Fibroblast of gingiva (primary cell): Measurements from ENCODE around the gene SPTAN1.
"Not testable (repeated sequence)": the region's sequence is repeated elsewhere in the genome, so short reads cannot be mapped to it uniquely, and the experiment has no call there.

Experiments used
- DNase-seq: peaks from one replicate; pipeline ENCODE4 v3.0.0-alpha.2; 2011; ENCODE audit warnings: low read depth

The SPTAN1 gene

GRCh38 chr9:128552153-128552743, at the start of gene SPTAN1:
SPTAN1 (plus strand) TSS chr9:128552587; CDS start chr9:128566741, 14,154 bp downstream.
- DNase-seq = peak; percentile 88

- not testable (repeated sequence) for DNase-seq
Measured at GRCh38 chr9:128503415-128503825, 49.0 kb upstream of the SPTAN1 start.

- DNase-seq = no peak
Measured at GRCh38 chr9:128503870-128504269, 48.5 kb upstream of the SPTAN1 start.

- DNase-seq = peak; percentile 87
Measured at GRCh38 chr9:128504485-128505413, 47.6 kb upstream of the SPTAN1 start, which contains the start of gene GLE1. GLE1 (plus strand) TSS chr9:128504719; CDS start chr9:128504806, 87 bp downstream.

- DNase-seq = peak; percentile 38
Measured at GRCh38 chr9:128505414-128505765, 47.0 kb upstream of the SPTAN1 start.

- DNase-seq = not testable (repeated sequence)
Measured at GRCh38 chr9:128505906-128506305, 46.5 kb upstream of the SPTAN1 start.

GRCh38 chr9:128512820-128513219, 39.6 kb upstream of the SPTAN1 start:
- no peak for DNase-seq

GRCh38 chr9:128521956-128522355, 30.4 kb upstream of the SPTAN1 start:
- no peak for DNase-seq

GRCh38 chr9:128523199-128523925, 29.0 kb upstream of the SPTAN1 start:
- DNase-seq = peak; percentile 16

- DNase-seq = no peak
Measured at GRCh38 chr9:128526720-128527119, 25.7 kb upstream of the SPTAN1 start.

- no peak for DNase-seq
Measured at GRCh38 chr9:128528445-128529160, 23.8 kb upstream of the SPTAN1 start.

- no peak for DNase-seq
Measured at GRCh38 chr9:128529191-128529590, 23.2 kb upstream of the SPTAN1 start.

- no peak for DNase-seq
Measured at GRCh38 chr9:128532581-128532980, 19.8 kb upstream of the SPTAN1 start.

- peak; percentile 51 for DNase-seq
Measured at GRCh38 chr9:128540634-128541360, 11.6 kb upstream of the SPTAN1 start.

- no peak for DNase-seq
Measured at GRCh38 chr9:128546504-128546903, 5.9 kb upstream of the SPTAN1 start.

GRCh38 chr9:128548876-128549275, 3.5 kb upstream of the SPTAN1 start:
- no peak for DNase-seq

GRCh38 chr9:128550226-128550625, 2.2 kb upstream of the SPTAN1 start:
- DNase-seq = no peak

GRCh38 chr9:128550770-128551656, 1.4 kb upstream of the SPTAN1 start:
- DNase-seq = peak; percentile 21

GRCh38 chr9:128551657-128552152, 682 bp upstream of the SPTAN1 start:
- DNase-seq = no peak
